C4-2B (cell line): Measurements from ENCODE around the gene SPON2.

ENCODE experiments used
- H3K27ac ChIP-seq: fragments of 450-650 bp; 2 replicates; pipeline ENCODE4 v1.5.1; 2017
- CTCF ChIP-seq: fragments of 450-650 bp; conservative IDR thresholded peaks from 2 replicates; pipeline ENCODE4 v1.5.1; 2017; ENCODE audit warnings: mild to moderate bottlenecking
- ZFX ChIP-seq: fragments of 450-650 bp; IDR thresholded peaks from 2 replicates; pipeline ENCODE4 v1.6.1; 2017

The SPON2 gene

GRCh38 chr4:1153567-1154090 lies 18.8 kb downstream of the SPON2 start:
- TF ChIP-seq ZFX, result no peak
- no peak for TF ChIP-seq CTCF
- peak overlapping the region; percentile 89 for H3K27ac ChIP-seq

DNA sequence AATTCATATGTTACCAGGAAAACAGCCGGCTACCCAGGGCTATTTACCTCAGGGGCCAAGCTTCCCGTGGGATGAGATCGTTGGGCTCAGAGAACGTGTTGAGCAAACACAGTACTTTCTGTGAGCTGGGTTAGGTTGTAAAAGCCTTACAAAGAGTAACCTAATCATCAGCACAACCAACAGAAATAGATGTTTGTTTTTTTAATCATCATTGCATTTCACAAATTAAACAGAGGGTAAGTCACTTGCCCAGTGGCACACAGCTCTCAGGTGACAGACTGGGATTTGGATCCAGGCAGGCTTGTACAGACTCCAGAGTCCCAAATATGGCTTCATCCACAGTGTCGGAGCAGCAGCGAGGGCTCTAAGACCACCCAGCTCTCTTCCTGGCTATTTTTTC lies 20.1 kb downstream of the SPON2 start:
- TF ChIP-seq CTCF (no peak), ZFX (no peak)

GRCh38 chr4:1151541-1151940 lies 20.8 kb downstream of the SPON2 start:
- TF ChIP-seq CTCF, result no peak
- TF ChIP-seq ZFX, result no peak
- H3K27ac ChIP-seq, result peak overlapping the region; percentile 93

More for the DNA sequence above, 20.1 kb downstream of the SPON2 start:
- peak overlapping the region; percentile 93 for H3K27ac ChIP-seq

DNA sequence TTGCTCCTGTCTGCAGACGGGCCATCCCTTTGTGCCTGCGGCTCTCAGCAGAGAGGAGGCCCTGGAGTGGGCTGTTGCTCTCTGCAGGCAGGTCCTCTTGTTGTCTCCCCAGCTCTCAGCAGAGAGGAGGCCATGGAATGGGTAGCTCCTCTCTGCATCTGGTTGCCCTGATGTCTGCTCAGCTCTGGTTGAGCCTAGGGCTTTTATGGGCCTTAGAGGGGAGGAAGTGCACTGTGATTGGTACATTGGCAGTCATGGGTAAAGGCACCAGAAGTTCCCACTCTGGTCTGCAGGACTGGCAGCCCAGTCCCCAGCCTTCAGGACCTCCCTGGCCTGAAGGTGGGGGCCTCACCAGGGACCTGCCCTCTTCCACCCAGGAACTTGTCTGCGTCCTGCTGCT lies 21.5 kb downstream of the SPON2 start:
- H3K27ac ChIP-seq, result peak overlapping the region; percentile 93
- TF ChIP-seq ZFX (no peak), CTCF (no peak)

DNA sequence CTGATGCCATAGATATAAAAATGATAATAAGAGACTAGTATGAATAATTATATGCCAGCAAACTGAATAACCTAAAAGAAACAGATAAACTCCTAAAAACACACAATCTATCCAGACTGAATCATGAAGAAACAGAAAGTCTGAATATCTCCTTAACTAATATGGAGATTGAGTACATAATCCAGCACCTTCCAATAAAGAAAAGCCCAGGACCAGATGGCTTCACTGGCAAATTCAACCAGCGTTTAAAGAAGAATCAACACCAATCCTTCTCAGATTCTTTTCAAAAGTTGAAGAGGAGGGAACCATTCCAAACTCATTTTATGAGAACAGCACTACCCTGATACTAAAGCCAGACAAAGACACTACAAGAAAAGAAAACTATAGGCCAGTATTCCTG lies 32.5 kb downstream of the SPON2 start:
- TF ChIP-seq CTCF, result no peak
- no peak for TF ChIP-seq ZFX
- no peak overlapping the region for H3K27ac ChIP-seq

- no peak overlapping the region for H3K27ac ChIP-seq
- no peak for TF ChIP-seq ZFX
- no peak for TF ChIP-seq CTCF
Observed at GRCh38 chr4:1137850-1138249, 34.5 kb downstream of the SPON2 start.

DNA sequence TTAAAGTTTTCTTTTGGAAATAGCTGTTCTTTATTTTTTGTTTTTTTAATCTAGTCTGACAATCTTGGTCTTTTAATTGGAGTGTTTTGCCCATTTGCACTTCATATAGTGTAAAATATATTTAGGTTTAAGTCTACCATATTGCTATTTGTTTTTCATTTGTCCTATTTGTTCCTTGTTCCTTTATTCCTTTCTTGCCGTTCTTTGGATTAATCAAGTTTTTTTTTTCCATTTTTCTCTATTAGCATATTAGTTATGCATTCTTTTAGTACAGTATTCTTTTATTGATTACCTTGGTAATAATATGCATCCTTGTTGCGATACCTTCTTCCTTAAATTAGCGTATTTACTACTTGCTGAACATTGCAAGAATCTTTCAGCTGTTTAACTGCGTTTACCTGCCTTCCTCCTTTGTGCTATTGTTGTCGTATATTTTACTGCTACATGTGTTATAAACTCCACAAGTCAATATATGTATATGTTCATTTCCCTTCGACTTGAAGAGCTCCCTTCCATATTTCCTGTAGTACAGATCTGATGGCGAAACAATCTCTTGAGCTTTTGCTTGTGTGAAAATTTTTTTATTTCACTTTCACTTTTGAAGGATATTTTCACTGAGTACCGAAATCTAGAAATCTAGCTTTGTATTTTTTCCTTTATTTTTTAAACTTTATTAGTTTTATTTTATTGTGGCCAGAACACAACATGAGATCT lies 35.2 kb downstream of the SPON2 start:
- no peak for TF ChIP-seq ZFX
- TF ChIP-seq CTCF, result no peak
- H3K27ac ChIP-seq, result no peak overlapping the region
